Sigmoid colon (tissue), 4 donors: ENCODE results near the gene GAGE12H.
"Not testable (repeated sequence)": the region's sequence is repeated elsewhere in the genome, so short reads cannot be mapped to it uniquely, and the experiment has no call there.

Experiments used
- CTCF ChIP-seq, 4 experiments: fragments of 450-650 bp in 3 of 4; fragments of 200-600 bp in 1 of 4; IDR thresholded peaks; one replicate each; pipeline ENCODE4 v1.5.1; 2016 to 2019; ENCODE audit warnings: antibody characterized with exemption in 4 of 4, mild to moderate bottlenecking in 3 of 4, moderate library complexity in 2 of 4
- POLR2AphosphoS5 ChIP-seq, 4 donors: sonication (generic); formaldehyde crosslinking; IDR thresholded peaks; one replicate each; pipeline ENCODE4 v1.6.1; 2017; ENCODE audit warnings: antibody characterized with exemption in 4 of 4

- not testable (repeated sequence) for TF ChIP-seq CTCF, POLR2AphosphoS5 (IDR thresholded peaks at IDR 0.05)
Observed at GRCh38 chrX:49598720-49599119, 19.0 kb downstream of the GAGE12H start, which contains the start of gene GAGE1.
